Measurements from ENCODE around the gene FYB1.
"Not testable (repeated sequence)": the region's sequence is repeated elsewhere in the genome, so short reads cannot be mapped to it uniquely, and the experiment has no call there.

DNA sequence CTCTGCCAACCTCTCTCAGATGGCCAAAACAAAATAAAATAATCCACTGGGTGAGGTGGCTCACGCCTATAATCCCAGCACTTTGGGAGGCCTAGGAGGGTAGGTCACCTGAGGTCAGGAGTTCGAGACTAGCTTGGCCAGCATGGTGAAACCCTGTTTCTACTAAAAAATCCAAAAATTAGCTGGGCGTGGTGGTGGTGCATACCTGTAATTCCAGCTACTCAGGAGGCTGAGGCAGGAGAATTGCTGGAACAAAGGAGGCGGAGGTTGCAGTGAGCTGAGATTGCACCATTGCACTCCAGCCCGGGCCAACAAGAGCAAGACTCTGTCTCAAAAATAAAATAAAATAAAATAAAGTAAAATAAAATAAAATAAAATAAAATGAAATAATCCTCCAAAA is 2.3 kb upstream of the FYB1 start:
- TF ChIP-seq CTCF (conservative IDR thresholded peaks at IDR 0.05 in 1 of 2, IDR thresholded peaks at IDR 0.05 in 1 of 2; ENCODE audit: extremely low read depth in 1 of 2, insufficient read depth in 1 of 2, low read depth in 1 of 2, low read length in 2 of 2); EZH2 (IDR thresholded peaks at IDR 0.05; ENCODE audit: borderline replicate concordance, low read length): not testable (repeated sequence)
